Activated CD4-positive, CD25-positive, alpha-beta regulatory T cell (primary cell): ENCODE results near the gene ANKRA2.
"Not testable (repeated sequence)": the region's sequence is repeated elsewhere in the genome, so short reads cannot be mapped to it uniquely, and the experiment has no call there.

Experiments
- DNase-seq, 4 experiments: peaks; one replicate each; lab custom pipeline; 2025; lab: John Stamatoyannopoulos, UW

The ANKRA2 gene

DNA sequence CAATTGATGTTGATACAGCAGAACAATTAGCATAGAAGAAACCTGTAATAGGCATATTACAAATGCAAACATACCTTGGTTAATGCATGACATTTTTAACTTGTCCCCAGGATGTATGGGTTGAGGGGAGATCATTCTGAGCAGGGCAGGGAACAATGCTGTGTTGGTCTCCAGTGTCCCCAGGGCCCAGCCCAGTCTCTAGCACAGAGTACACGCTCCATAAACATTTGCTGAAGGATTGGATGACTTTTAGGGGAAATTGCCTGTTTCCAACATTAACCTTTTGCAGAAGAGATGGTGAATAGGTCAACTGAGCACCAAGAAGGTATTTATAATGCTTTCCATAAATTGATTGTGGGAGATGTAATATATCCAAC lies 20.0 kb downstream of the ANKRA2 start:
- DNase-seq: no peak

DNA sequence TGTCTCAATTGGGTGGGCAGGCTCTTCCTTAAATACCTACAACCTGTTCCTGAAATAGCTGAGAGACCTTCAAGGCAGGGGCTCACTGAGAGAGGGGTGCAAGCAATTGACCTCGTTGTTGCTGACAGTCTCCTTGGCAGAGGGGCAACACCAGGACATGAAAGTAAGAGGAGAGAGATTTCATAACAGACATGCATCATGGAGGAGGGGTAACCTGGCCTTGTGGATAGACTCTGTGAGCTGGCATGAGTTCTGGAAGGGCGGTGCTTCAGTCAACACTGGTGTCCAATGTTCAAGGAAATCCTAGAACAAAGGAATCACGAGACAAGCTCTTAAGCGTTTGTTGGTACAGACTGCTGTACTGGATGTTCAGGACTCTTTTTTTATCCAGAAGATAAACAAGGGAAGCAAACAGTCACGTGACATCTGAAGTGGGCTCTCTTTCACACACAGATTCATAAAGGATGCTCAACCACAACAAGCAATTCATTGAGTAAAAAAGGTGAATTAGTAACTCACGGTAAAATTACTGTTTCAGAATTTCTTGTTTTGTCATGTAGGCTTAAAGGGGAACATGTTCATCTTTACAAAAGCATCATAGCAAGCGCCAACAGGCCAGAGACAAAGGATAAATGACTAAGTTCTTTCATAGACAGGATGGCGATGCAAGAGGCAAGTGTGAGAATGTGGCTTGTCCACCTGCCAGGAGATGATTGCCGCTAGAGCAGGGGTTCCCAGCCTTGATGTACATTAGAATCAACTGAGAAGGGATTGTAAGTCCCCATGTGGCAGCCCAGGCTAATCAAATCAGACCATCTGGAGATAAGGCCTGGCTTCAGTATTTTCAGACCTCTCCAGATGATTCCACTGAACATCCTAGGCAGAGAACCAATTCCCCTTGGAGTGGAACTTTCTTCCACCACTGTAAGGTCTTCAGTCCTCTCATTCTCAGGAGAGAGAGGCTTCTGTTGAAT lies 20.7 kb downstream of the ANKRA2 start:
- no peak for DNase-seq

GRCh38 chr5:73542020-73542419 lies 23.4 kb downstream of the ANKRA2 start:
- no peak for DNase-seq

- no peak for DNase-seq
Measured at GRCh38 chr5:73540192-73540591, 25.2 kb downstream of the ANKRA2 start.

- DNase-seq: no peak
Measured at GRCh38 chr5:73539730-73540129, 25.7 kb downstream of the ANKRA2 start.

DNA sequence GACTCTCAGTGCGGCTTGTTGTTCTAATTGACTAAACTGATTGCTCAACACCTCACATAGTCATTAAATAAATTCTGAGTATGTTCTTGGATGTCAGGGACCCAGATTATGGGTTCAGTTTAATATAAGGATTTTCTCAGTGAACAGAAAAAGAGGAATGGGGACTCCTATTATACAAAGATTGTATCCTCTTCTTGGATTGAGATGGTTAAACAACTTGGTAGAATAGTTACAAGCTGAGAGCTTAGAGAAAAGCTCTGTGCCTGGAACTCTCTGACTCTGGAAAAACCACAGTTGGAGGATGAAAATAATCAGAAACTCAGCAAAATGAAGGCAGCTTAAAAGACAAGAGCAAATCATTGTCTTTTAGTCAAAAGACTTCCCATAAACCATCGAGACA lies 30.5 kb downstream of the ANKRA2 start:
- DNase-seq: no peak

- no peak for DNase-seq
Measured at GRCh38 chr5:73534011-73534644, 31.3 kb downstream of the ANKRA2 start.

DNA sequence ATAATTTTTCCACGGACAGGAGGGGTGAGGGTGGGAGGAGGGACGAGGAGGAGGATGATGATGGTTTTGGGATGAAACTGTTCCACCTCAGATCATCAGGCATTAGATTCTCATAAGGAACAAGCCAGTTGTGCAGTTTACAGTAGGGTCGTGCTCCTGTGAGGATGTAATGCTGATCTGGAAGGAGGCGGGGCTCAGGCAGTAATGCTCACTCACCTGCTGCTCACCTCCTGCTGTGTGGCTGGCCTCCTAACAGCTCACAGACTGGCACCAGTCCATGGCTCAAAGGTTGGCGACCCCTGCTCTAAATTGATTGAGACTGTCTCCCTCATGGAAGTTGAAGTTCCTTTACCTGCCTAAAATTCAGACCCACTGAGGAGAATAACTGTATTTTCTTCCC lies 33.2 kb downstream of the ANKRA2 start:
- DNase-seq: no peak

- DNase-seq: no peak
Measured at GRCh38 chr5:73531356-73531755, 34.1 kb downstream of the ANKRA2 start.

DNA sequence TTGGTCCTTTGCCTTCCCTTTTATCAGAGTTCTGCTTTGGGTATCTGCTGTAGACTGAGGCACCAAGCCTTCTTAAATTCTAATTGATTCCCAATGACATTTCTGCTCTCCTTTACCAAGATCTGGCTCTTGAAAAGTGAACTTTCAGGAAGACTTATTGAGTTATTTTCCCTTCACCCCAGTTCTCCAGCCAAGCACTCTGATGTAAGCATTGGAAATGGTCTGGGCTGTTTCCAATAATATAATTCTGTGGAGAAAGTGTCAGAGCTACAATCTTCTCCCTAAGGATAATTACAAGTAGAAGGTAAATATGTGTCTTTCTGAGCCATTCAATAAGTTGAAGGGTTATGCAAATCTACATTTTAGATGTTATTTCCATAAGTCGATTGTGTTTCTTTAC lies 36.4 kb downstream of the ANKRA2 start:
- no peak for DNase-seq

DNA sequence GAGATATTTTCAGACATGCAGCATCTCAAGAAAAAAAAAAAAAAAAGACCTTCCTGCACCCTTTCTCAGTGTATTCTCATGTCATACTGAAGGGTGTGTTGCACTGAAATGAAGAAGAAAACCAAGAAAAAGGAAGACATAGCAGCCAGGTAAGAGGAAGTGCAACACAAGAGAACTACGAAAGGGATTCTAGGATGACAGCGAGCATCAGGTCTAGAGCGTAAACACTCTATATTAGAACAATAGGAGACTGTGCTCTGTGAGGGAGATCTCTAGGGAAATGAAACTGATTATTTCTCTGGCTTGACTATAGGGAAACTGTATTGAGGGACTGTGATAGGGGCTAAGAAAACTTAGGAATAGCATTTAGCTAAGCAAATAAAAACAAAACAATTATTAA lies 37.2 kb downstream of the ANKRA2 start:
- no peak for DNase-seq

- no peak for DNase-seq
Measured at GRCh38 chr5:73525606-73526203, 39.7 kb downstream of the ANKRA2 start.

- DNase-seq: no peak
Measured at GRCh38 chr5:73523861-73524260, 41.6 kb downstream of the ANKRA2 start.

GRCh38 chr5:73522989-73523388 lies 42.5 kb downstream of the ANKRA2 start:
- no peak for DNase-seq

- peak; percentile 12 to 33 (median 22) for DNase-seq
Measured at GRCh38 chr5:73519531-73520283, 45.7 kb downstream of the ANKRA2 start.

DNA sequence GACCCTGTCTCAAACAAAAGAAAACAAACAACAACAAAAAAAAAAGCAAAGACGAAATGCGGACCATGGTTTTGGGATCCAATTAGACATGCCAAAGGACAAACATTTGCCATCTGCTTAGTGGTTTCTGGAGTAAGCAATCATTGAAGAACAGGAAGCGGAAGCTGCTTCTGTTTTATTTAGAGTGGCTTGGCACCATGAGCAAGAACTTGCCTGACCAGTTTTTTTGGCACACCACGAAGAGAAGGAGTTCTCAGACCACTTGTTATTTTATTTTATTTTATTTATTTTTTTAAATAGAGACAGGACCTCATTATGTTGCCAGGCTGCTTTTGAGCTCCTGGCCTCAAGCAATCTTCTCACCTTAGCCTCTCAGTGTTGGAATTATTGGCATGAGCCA lies 50.2 kb downstream of the ANKRA2 start:
- no peak for DNase-seq

- no peak for DNase-seq
Measured at GRCh38 chr5:73514418-73514817, 51.0 kb downstream of the ANKRA2 start.

GRCh38 chr5:73513996-73514395 lies 51.4 kb downstream of the ANKRA2 start:
- DNase-seq: no peak

GRCh38 chr5:73508521-73508920 lies 56.9 kb downstream of the ANKRA2 start:
- not testable (repeated sequence) for DNase-seq

DNA sequence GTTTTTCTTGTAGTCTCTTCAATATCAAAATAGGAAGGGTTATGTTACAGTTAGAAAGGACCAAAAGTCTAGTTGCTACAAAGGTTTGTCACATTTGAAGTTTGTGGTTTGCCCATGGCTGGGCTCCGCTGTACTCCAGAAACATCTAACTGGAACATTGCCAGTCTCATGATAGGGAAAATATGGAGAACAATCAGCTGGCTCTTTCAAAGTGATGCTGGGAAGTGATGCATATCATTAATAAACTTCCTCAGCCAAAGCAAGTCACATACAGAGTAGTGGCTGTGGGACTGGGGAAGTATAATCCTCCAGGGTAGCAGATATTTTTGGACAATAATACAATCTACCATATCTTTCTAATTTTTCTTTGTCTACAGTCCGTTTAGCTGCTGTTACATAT lies 58.4 kb downstream of the ANKRA2 start:
- DNase-seq: no peak

GRCh38 chr5:73506459-73506955 lies 58.9 kb downstream of the ANKRA2 start:
- DNase-seq: no peak
